H1 (cell line): ENCODE results near the gene TNRC6A. TPM values are rescaled to one million over a fixed set of nuclear protein-coding genes. Genes with fewer than 3 reads are reported as not detected.

Source experiments
- CTCF ChIA-PET: fragments of 300-600 bp; sonication (Branson Sonifier 250); formaldehyde crosslinking; loops from one replicate; lab custom pipeline; 2021; ENCODE audit not compliant: partially characterized antibody; lab: Charles Lee
- POLR2A ChIA-PET: fragments of 300-600 bp; sonication (Branson Sonifier 250); formaldehyde crosslinking; loops from one replicate; lab custom pipeline; 2021; ENCODE audit warnings: inconsistent platforms; ENCODE audit not compliant: partially characterized antibody; lab: Charles Lee
- DNase-seq, 2 experiments: peaks; one replicate each; pipeline versions ENCODE4 v3.0.0 to v3.0.0-alpha.2; 2010 to 2022; ENCODE audit warnings: low spot score in 2 of 2, low read depth in 1 of 2, mixed read lengths in 1 of 2
- FAIRE-seq: peaks from 2 replicates; lab custom pipeline; 2011; peaks lifted over from hg19 to GRCh38; lab: Jason Lieb, UNC
- H2AFZ ChIP-seq: 2 replicates; pipeline ENCODE4 v1.8.1; 2012; ENCODE audit warnings: low read length, inconsistent platforms
- H2AK5ac ChIP-seq: 2 replicates; pipeline ENCODE4 v1.6.1; 2013; ENCODE audit warnings: low read depth, low read length
- H2BK120ac ChIP-seq: replicated peaks from 2 replicates; pipeline ENCODE3; 2013; ENCODE audit warnings: low read depth, low read length, inconsistent platforms
- H2BK12ac ChIP-seq: 2 replicates; pipeline ENCODE4 v1.6.1; 2013; ENCODE audit warnings: low read depth, low read length
- H2BK15ac ChIP-seq: 2 replicates; pipeline ENCODE4 v1.6.1; 2013; ENCODE audit warnings: low read length
- H2BK20ac ChIP-seq: 2 replicates; pipeline ENCODE4 v1.6.1; 2013; ENCODE audit warnings: low read length
- H2BK5ac ChIP-seq: 2 replicates; pipeline ENCODE4 v1.6.1; 2013; ENCODE audit warnings: low read depth, low read length
- H3K14ac ChIP-seq: 2 replicates; pipeline ENCODE4 v1.6.1; 2013; ENCODE audit warnings: inconsistent platforms; ENCODE audit not compliant: insufficient read length
- H3K18ac ChIP-seq: 2 replicates; pipeline ENCODE4 v1.6.1; 2013; ENCODE audit warnings: low read length; ENCODE audit errors: extremely low read depth
- H3K23ac ChIP-seq: 2 replicates; pipeline ENCODE4 v1.6.1; 2013; ENCODE audit warnings: inconsistent platforms; ENCODE audit not compliant: insufficient read length
- H3K23me2 ChIP-seq: 2 replicates; pipeline ENCODE4 v1.6.1; 2013; ENCODE audit warnings: low read depth, low read length
- H3K27ac ChIP-seq: 2 replicates; pipeline ENCODE4 v1.6.1; 2011; ENCODE audit warnings: low read depth, low read length, inconsistent platforms
- H3K27me3 ChIP-seq, 4 experiments: replicated peaks in 1 of 4; 1 replicate in 1 of 4; 2 replicates in 3 of 4; pipeline versions ENCODE4 v1.6.1 to v1.8.1; 2011 to 2013; ENCODE audit warnings: low read length in 3 of 4, mild to moderate bottlenecking in 3 of 4, inconsistent platforms in 2 of 4, mixed read lengths in 2 of 4, moderate library complexity in 1 of 4; ENCODE audit not compliant: control insufficient read depth in 3 of 4, insufficient read depth in 3 of 4; ENCODE audit errors: extremely low read depth in 1 of 4
- H3K36me3 ChIP-seq, 4 experiments: 2 replicates each; pipeline versions ENCODE4 v1.6.1 to v1.8.1; 2011 to 2013; ENCODE audit warnings: mild to moderate bottlenecking in 4 of 4, low read length in 3 of 4, moderate library complexity in 2 of 4, control low read depth in 1 of 4, inconsistent platforms in 1 of 4; ENCODE audit not compliant: insufficient read depth in 4 of 4, control insufficient read depth in 2 of 4
- H3K4ac ChIP-seq: replicated peaks from 2 replicates; pipeline ENCODE3; 2013; ENCODE audit warnings: low read length, low read depth, mixed read lengths, inconsistent platforms; ENCODE audit not compliant: insufficient read length
- H3K4me1 ChIP-seq, 4 experiments: replicated peaks in 1 of 4; 1 replicate in 1 of 4; 2 replicates in 3 of 4; pipeline versions ENCODE4 v1.6.1 to v1.8.1; 2011 to 2013; ENCODE audit warnings: low read length in 3 of 4, inconsistent platforms in 2 of 4, mixed read lengths in 1 of 4; ENCODE audit not compliant: insufficient read depth in 4 of 4, control insufficient read depth in 3 of 4
- H3K4me2 ChIP-seq, 2 experiments: 2 replicates each; pipeline versions ENCODE4 v1.6.1 to v1.8.1; 2011 to 2013; ENCODE audit warnings: low read depth in 2 of 2, low read length in 2 of 2, control low read depth in 1 of 2, inconsistent platforms in 1 of 2, mild to moderate bottlenecking in 1 of 2; ENCODE audit not compliant: insufficient read depth in 1 of 2
- H3K4me3 ChIP-seq, 4 experiments: fragments of 200-600, 300-600 bp in 1 of 4; sonication (generic), shearing (Covaris generic), sonication (Bioruptor Twin) in 1 of 4; 2 replicates each; pipeline versions ENCODE4 v1.5.1 to v1.8.1; 2011 to 2016; ENCODE audit warnings: low read length in 4 of 4, low read depth in 3 of 4, control low read depth in 2 of 4, inconsistent platforms in 2 of 4, mild to moderate bottlenecking in 2 of 4, mixed read lengths in 1 of 4, moderate library complexity in 1 of 4; ENCODE audit not compliant: insufficient read depth in 2 of 4; ENCODE audit errors: extremely low read depth in 1 of 4
- H3K56ac ChIP-seq: replicated peaks from 2 replicates; pipeline ENCODE3; 2013; ENCODE audit warnings: low read depth, mild to moderate bottlenecking, mixed read lengths, low read length, inconsistent platforms; ENCODE audit not compliant: insufficient read length
- H3K79me1 ChIP-seq: 2 replicates; pipeline ENCODE4 v1.6.1; 2013; ENCODE audit warnings: low read depth, low read length, control low read depth
- H3K79me2 ChIP-seq, 2 experiments: 2 replicates each; pipeline versions ENCODE4 v1.6.1 to v1.8.1; 2012 to 2013; ENCODE audit warnings: low read length in 2 of 2, mild to moderate bottlenecking in 2 of 2, inconsistent platforms in 1 of 2; ENCODE audit not compliant: insufficient read depth in 2 of 2, control insufficient read depth in 1 of 2
- H3K9ac ChIP-seq, 4 experiments: replicated peaks in 1 of 4; 1 replicate in 1 of 4; 2 replicates in 3 of 4; pipeline versions ENCODE4 v1.6.1 to v1.8.1; 2011 to 2013; ENCODE audit warnings: low read depth in 3 of 4, low read length in 3 of 4, control low read depth in 2 of 4, mild to moderate bottlenecking in 2 of 4, moderate library complexity in 2 of 4, inconsistent platforms in 1 of 4; ENCODE audit errors: extremely low read depth in 1 of 4
- H3K9me3 ChIP-seq, 2 experiments: 2 replicates each; pipeline versions ENCODE4 v1.6.1 to v1.8.1; 2012 to 2013; ENCODE audit warnings: mild to moderate bottlenecking in 2 of 2, moderate library complexity in 2 of 2, control low read depth in 1 of 2, inconsistent platforms in 1 of 2, low read depth in 1 of 2, low read length in 1 of 2, mixed read lengths in 1 of 2; ENCODE audit not compliant: insufficient read depth in 2 of 2
- H4K20me1 ChIP-seq, 2 experiments: replicated peaks in 1 of 2; 2 replicates each; pipeline versions ENCODE3 to v1.8.1; 2011 to 2013; ENCODE audit warnings: inconsistent platforms in 2 of 2, low read length in 2 of 2, mild to moderate bottlenecking in 1 of 2; ENCODE audit not compliant: insufficient read depth in 2 of 2, control insufficient read depth in 1 of 2
- H4K5ac ChIP-seq: 2 replicates; pipeline ENCODE4 v1.6.1; 2013; ENCODE audit warnings: low read length, low read depth, mixed read lengths, inconsistent platforms; ENCODE audit not compliant: insufficient read length
- H4K8ac ChIP-seq: 2 replicates; pipeline ENCODE4 v1.8.0; 2013; ENCODE audit warnings: mild to moderate bottlenecking, moderate library complexity, low read length, inconsistent platforms; ENCODE audit not compliant: insufficient read depth; ENCODE audit errors: extremely low read depth
- H4K91ac ChIP-seq: replicated peaks from 2 replicates; pipeline ENCODE3; 2013; ENCODE audit warnings: low read length, mixed read lengths, inconsistent platforms; ENCODE audit not compliant: insufficient read length
- EP300 ChIP-seq, 2 experiments: IDR thresholded peaks; 1 replicate in 1 of 2; 2 replicates in 1 of 2; pipeline ENCODE4 v1.6.1; 2011 to 2012; ENCODE audit warnings: low read depth in 2 of 2, low read length in 2 of 2, mild to moderate bottlenecking in 2 of 2, borderline replicate concordance in 1 of 2, inconsistent platforms in 1 of 2, moderate library complexity in 1 of 2
- JUND ChIP-seq: IDR thresholded peaks from 2 replicates; pipeline ENCODE4 v1.6.1; 2011; ENCODE audit warnings: mild to moderate bottlenecking, improper control_type of control experiment, low read length
- POU5F1 ChIP-seq: IDR thresholded peaks from 2 replicates; pipeline ENCODE4 v1.6.1; 2011; ENCODE audit warnings: low read depth, mild to moderate bottlenecking, low read length, moderate library complexity
- SP1 ChIP-seq: IDR thresholded peaks from 2 replicates; pipeline ENCODE4 v1.6.1; 2011; ENCODE audit warnings: low read depth, low read length
- polyA plus RNA-seq, 7 experiments: library from polyadenylated mRNA; depleted of rRNA in 3 of 7; stranded (reverse) in 5 of 7; unstranded in 2 of 7; fragments of >200 nt in 5 of 7; fragments of 200-250 nt in 2 of 7; gene quantifications; 1 replicate in 5 of 7; 2 replicates in 1 of 7; 4 replicates in 1 of 7; pipeline versions ENCODE4 v1.2.1 to v1.2.3, GENCODE V29; 2011 to 2013; ENCODE audit warnings: missing spikeins in 2 of 7, mixed read lengths in 2 of 7
- total RNA-seq: library from RNA; stranded (reverse); fragmentation: NEBNext Ultra II Directional; extraction: Animal tissue kit (Norgen Biotek cat#: 25700); gene quantifications from 2 replicates; pipeline ENCODE4 v1.2.1, GENCODE V29; 2021

The TNRC6A gene
- total and polyA plus RNA-seq, 2 of the 8 experiments (the other 6 are each of a cell fraction or from before 2014, with no cell fraction given) = 67.6 to 103 TPM

- no peak overlapping the region for H3K4me3 ChIP-seq
- no peak overlapping the region for H3K4ac ChIP-seq
- H3K23me2 ChIP-seq = no peaks in the 10 kb centered on the region
- H2BK15ac ChIP-seq = no peak overlapping the region
- no peak overlapping the region for H4K91ac ChIP-seq
- no peaks in the 10 kb centered on the region for H3K79me2 ChIP-seq
- H4K5ac ChIP-seq = no peak overlapping the region
- no peak overlapping the region for H2BK12ac ChIP-seq
- no peak overlapping the region for H3K4me2 ChIP-seq
- FAIRE-seq = no peak
- no peak overlapping the region for H3K56ac ChIP-seq
- no peaks in the 10 kb centered on the region for H4K20me1 ChIP-seq
- no peak overlapping the region for H3K18ac ChIP-seq
- peaks cover 0 to 3% of the 10 kb centered on the region in 2 experiments; a peak in 2 of 4 replicates for H3K9me3 ChIP-seq
- no peaks in the 10 kb centered on the region for H3K79me1 ChIP-seq
- H2AK5ac ChIP-seq = no peak overlapping the region
- H3K27me3 ChIP-seq = no peaks in the 10 kb centered on the region
- no peaks in the 10 kb centered on the region for H3K4me1 ChIP-seq
- H2BK20ac ChIP-seq = no peak overlapping the region
- no peak overlapping the region for H3K23ac ChIP-seq
- H3K36me3 ChIP-seq = no peaks in the 10 kb centered on the region
- no peak overlapping the region for H4K8ac ChIP-seq
- H2BK5ac ChIP-seq = no peak overlapping the region
- DNase-seq = no peak
- no peak overlapping the region for H3K9ac ChIP-seq
- TF ChIP-seq JUND (no peak), SP1 (no peak), POU5F1 (no peak), EP300 (IDR thresholded peaks at IDR 0.05; ENCODE audit: borderline replicate concordance in 1 of 2, low read depth in 2 of 2, low read length in 2 of 2) (no peak)
- POLR2A ChIA-PET = no interaction called here
- no peak overlapping the region for H2AFZ ChIP-seq
- H2BK120ac ChIP-seq = no peak overlapping the region
- CTCF ChIA-PET = no interaction called here
- H3K14ac ChIP-seq = no peak overlapping the region
- H3K27ac ChIP-seq = no peak overlapping the region
These were observed 16.1 kb upstream of the TNRC6A start for GRCh38 chr16:24713379-24713778.
